ENCODE results near the gene MPPED2.

DNA sequence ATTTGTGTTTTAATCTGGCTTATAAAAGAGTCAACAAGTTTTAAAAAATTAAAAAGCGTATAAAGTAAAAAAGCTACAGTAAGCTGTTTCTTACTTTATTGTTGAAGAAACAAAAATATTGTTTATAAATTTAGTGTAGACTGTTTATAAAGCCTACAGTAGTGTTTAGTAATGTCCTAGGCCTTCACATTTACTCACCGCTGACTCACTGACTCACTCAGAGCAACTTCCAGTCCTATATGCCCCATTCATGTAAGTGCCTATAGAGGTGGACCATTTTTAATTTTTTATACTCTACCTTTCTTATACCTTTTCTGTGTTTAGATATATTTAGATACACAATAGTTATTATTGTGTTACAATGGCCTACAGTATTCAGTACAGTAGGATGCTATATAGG, 12.2 kb downstream of the MPPED2 start:
- TF ChIP-seq SUZ12 (IDR thresholded peaks at IDR 0.05), result no peak
- no peak for TF ChIP-seq FOXM1 (IDR thresholded peaks at IDR 0.05; ENCODE audit: borderline replicate concordance)
- no peak for TF ChIP-seq LEF1 (IDR thresholded peaks at IDR 0.05; ENCODE audit: borderline replicate concordance)
- no peak for TF ChIP-seq TARDBP (IDR thresholded peaks at IDR 0.05)
- TF ChIP-seq FOXK2 (IDR thresholded peaks at IDR 0.05), result no peak
- no peak for TF ChIP-seq HDGF (IDR thresholded peaks at IDR 0.05; ENCODE audit: borderline replicate concordance)
- TF ChIP-seq SP1 (IDR thresholded peaks at IDR 0.05), result no peak
- no peak for TF ChIP-seq BHLHE40 (IDR thresholded peaks at IDR 0.05; ENCODE audit: borderline replicate concordance)
- no peak for TF ChIP-seq CTBP1 (IDR thresholded peaks at IDR 0.05; ENCODE audit: borderline replicate concordance)
- TF ChIP-seq ELF4 (IDR thresholded peaks at IDR 0.05), result no peak
- TF ChIP-seq L3MBTL2 (conservative IDR thresholded peaks at IDR 0.05), result no peak
- no peak for TF ChIP-seq NFRKB (IDR thresholded peaks at IDR 0.05)
- TF ChIP-seq ZNF384 (IDR thresholded peaks at IDR 0.05), result no peak
